SU-DHL-6 (cell line): Measurements from ENCODE around the gene MRPL33.

Source experiments
- H2AFZ ChIP-seq: fragments of 200-600 bp; sonication (generic); 2 replicates; pipeline ENCODE4 v1.6.1; 2014; ENCODE audit warnings: low read depth, mild to moderate bottlenecking, moderate library complexity, mixed read lengths, antibody characterized with exemption, low read length; ENCODE audit not compliant: severe bottlenecking
- H3F3A ChIP-seq: fragments of 200-600 bp; shearing (Covaris generic); 2 replicates; pipeline ENCODE4 v1.6.0; 2016; ENCODE audit warnings: antibody characterized with exemption, mild to moderate bottlenecking; ENCODE audit not compliant: insufficient read depth
- H3K27ac ChIP-seq: fragments of 200-600 bp; sonication (generic); 2 replicates; pipeline ENCODE4 v1.5.1; 2016; ENCODE audit warnings: low read depth, mild to moderate bottlenecking, low read length, moderate library complexity, mixed read lengths
- H3K27me3 ChIP-seq: fragments of 200-600 bp; sonication (generic), shearing (Covaris generic); 2 replicates; pipeline ENCODE4 v1.6.0; 2014; ENCODE audit warnings: mild to moderate bottlenecking, low read length
- H3K36me3 ChIP-seq: fragments of 200-600 bp; sonication (generic); 2 replicates; pipeline ENCODE4 v1.6.1; 2014; ENCODE audit warnings: mild to moderate bottlenecking, low read length, mixed read lengths
- H3K4me2 ChIP-seq: fragments of 300-600, 200-600 bp; shearing (Covaris generic), sonication (generic); 2 replicates; pipeline ENCODE4 v1.6.0; 2014; ENCODE audit warnings: low read length, low read depth, mild to moderate bottlenecking; ENCODE audit not compliant: poor library complexity, severe bottlenecking
- H3K4me3 ChIP-seq: fragments of 200-600 bp; sonication (generic); 2 replicates; pipeline ENCODE4 v1.5.1; 2014; ENCODE audit warnings: antibody characterized with exemption, low read length, mild to moderate bottlenecking, mixed read lengths; ENCODE audit not compliant: insufficient read depth, poor library complexity, severe bottlenecking
- H3K79me2 ChIP-seq: fragments of 200-600 bp; sonication (generic); 2 replicates; pipeline ENCODE4 v1.6.1; 2014; ENCODE audit warnings: mild to moderate bottlenecking, low read length, moderate library complexity; ENCODE audit not compliant: insufficient read depth
- H3K9ac ChIP-seq: fragments of 200-600 bp; sonication (generic); 2 replicates; pipeline ENCODE4 v1.7.0; 2014; ENCODE audit warnings: mild to moderate bottlenecking, low read length
- H3K9me2 ChIP-seq: fragments of 200-600 bp; sonication (generic); replicated peaks from 2 replicates; pipeline ENCODE4 v1.6.1; 2014; ENCODE audit warnings: low read length; ENCODE audit not compliant: insufficient read depth
- H3K9me3 ChIP-seq: fragments of 200-600 bp; sonication (generic); 2 replicates; pipeline ENCODE4 v1.6.1; 2014; ENCODE audit warnings: low read length, mixed read lengths; ENCODE audit not compliant: insufficient read depth
- H4K20me1 ChIP-seq: fragments of 200-600 bp; sonication (generic); 2 replicates; pipeline ENCODE4 v1.6.1; 2014; ENCODE audit warnings: low read depth, mild to moderate bottlenecking, antibody characterized with exemption, low read length, moderate library complexity, mixed read lengths
- EZH2phosphoT487 ChIP-seq: fragments of 200-600 bp; sonication (generic), shearing (Covaris generic); conservative IDR thresholded peaks from 2 replicates; pipeline ENCODE4 v1.6.1; 2018; ENCODE audit warnings: mild to moderate bottlenecking, antibody characterized with exemption, low read length, moderate library complexity, mixed read lengths
- TF ChIP-seq, protein P1 (sequence below): fragments of 200-600 bp; sonication (generic); IDR thresholded peaks from one replicate; pipeline ENCODE4 v1.5.1; 2017; ENCODE audit warnings: antibody characterized with exemption, mild to moderate bottlenecking, low read length, moderate library complexity; ENCODE audit not compliant: insufficient read depth, poor library complexity, severe bottlenecking

Gene MRPL33

DNA sequence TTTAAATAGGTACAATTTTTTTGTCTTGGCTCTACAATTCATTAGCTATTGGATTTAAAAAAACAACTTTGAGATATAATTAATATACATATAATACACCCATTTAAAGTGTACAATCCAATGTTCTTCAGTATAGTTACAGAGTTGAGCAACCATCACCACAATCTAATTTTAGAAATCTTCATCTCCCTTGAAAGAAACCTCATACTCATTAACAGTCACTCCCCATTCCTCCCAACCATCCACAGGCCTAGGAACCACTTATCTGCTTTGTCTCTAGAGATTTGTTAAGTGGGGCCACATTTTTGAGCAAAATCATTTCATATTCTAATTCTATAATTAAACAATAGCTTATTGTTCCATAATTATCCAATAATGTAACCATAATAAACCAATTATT lies 32.6 kb downstream of the MRPL33 start:
- no peak overlapping the region for H3K27ac ChIP-seq
- no peak overlapping the region for H3K9ac ChIP-seq
- H3K9me3 ChIP-seq = no peaks in the 10 kb centered on the region
- TF ChIP-seq EZH2phosphoT487 = no peak
- TF ChIP-seq, protein P1, sequence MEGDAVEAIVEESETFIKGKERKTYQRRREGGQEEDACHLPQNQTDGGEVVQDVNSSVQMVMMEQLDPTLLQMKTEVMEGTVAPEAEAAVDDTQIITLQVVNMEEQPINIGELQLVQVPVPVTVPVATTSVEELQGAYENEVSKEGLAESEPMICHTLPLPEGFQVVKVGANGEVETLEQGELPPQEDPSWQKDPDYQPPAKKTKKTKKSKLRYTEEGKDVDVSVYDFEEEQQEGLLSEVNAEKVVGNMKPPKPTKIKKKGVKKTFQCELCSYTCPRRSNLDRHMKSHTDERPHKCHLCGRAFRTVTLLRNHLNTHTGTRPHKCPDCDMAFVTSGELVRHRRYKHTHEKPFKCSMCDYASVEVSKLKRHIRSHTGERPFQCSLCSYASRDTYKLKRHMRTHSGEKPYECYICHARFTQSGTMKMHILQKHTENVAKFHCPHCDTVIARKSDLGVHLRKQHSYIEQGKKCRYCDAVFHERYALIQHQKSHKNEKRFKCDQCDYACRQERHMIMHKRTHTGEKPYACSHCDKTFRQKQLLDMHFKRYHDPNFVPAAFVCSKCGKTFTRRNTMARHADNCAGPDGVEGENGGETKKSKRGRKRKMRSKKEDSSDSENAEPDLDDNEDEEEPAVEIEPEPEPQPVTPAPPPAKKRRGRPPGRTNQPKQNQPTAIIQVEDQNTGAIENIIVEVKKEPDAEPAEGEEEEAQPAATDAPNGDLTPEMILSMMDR = no peak
- no peaks in the 10 kb centered on the region for H3K27me3 ChIP-seq
- no peaks in the 10 kb centered on the region for H3K9me2 ChIP-seq
- no peaks in the 10 kb centered on the region for H3K79me2 ChIP-seq
- no peaks in the 10 kb centered on the region for H3F3A ChIP-seq
- no peak overlapping the region for H3K4me3 ChIP-seq
- no peaks in the 10 kb centered on the region for H4K20me1 ChIP-seq
- no peaks in the 10 kb centered on the region for H3K36me3 ChIP-seq
- no peak overlapping the region for H2AFZ ChIP-seq
- H3K4me2 ChIP-seq = no peak overlapping the region

DNA sequence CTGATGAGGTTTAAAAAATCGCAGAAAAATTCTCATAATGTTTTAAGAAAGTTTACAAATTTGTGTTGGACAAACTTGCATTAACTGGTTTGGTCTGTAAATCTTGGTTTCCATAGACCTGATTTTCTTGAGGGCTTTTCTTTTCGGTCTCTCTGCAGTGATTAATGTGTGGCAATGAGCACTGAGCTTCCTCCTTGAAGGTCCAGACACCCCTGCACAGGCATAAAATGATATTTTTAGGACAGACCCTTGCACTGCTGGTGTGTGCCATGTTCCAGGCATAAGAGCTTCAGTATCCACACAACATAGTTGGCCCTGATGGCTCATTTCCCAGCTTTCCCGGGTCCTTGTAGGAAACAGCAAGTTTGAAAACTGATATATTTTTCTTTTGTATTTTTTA lies 33.7 kb downstream of the MRPL33 start:
- Histone ChIP-seq H3K4me3 (no peak overlapping the region), H4K20me1 (no peaks in the 10 kb centered on the region), H3F3A (no peaks in the 10 kb centered on the region), H3K9me3 (no peaks in the 10 kb centered on the region), H2AFZ (no peak overlapping the region), H3K27me3 (no peaks in the 10 kb centered on the region), H3K36me3 (no peaks in the 10 kb centered on the region), H3K27ac (no peak overlapping the region), H3K9me2 (no peaks in the 10 kb centered on the region), H3K79me2 (no peaks in the 10 kb centered on the region), H3K9ac (no peak overlapping the region), H3K4me2 (no peak overlapping the region)
- no peak for TF ChIP-seq EZH2phosphoT487
- TF ChIP-seq, protein P1 = no peak

DNA sequence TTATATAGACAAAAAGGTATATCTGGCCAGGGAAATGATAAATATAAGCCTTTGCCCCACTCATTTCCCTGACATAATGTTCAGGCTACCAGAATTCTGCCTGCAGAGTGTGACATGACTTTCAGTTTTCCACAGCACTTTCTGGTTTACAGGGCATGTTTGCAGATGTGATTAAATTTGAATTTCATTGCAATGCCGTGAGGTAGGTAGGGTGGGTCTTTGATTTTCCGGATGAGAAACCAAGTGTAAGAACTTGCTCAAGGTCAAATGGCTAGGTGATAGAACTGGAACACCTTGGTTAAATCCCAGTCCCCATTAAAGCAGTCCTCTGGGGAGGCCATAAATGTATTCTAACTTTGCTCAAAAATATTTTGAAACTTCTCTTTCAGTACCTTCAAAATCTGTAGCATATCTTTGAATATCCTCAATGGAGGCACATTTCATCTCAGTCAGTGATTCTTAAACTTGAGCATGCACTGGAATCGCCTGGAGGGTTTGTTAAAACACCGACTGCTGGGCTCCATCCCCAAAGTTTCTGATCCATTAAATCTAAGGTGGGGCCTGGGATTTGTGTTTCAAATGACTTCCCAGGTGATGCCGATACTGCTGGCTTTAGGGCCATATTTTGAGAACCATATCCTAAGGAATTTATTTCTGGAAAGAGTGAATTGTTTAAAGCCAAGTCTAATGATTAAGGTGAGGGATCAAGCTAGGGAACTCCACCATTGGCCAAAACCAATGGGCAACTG lies 35.0 kb downstream of the MRPL33 start:
- Histone ChIP-seq H3K4me2 (no peak overlapping the region), H3K79me2 (no peaks in the 10 kb centered on the region), H3K36me3 (no peaks in the 10 kb centered on the region), H3K27me3 (no peaks in the 10 kb centered on the region), H3K27ac (no peak overlapping the region), H3K9me3 (no peaks in the 10 kb centered on the region), H3K4me3 (no peak overlapping the region), H3F3A (no peaks in the 10 kb centered on the region), H4K20me1 (no peaks in the 10 kb centered on the region), H3K9me2 (no peaks in the 10 kb centered on the region), H2AFZ (no peak overlapping the region), H3K9ac (no peak overlapping the region)
- TF ChIP-seq EZH2phosphoT487 = no peak
- TF ChIP-seq, protein P1 = no peak
